GM19043 (cell line): ENCODE measurements around the gene SUPT20HL1.
"Not testable (repeated sequence)": the region's sequence is repeated elsewhere in the genome, so short reads cannot be mapped to it uniquely, and the experiment has no call there.

Experiments
- ATAC-seq: cut with Tn5 transposase; IDR thresholded peaks from one replicate; pipeline ENCODE4 v1.9.1; 2021; ENCODE audit warnings: low read depth; ENCODE audit not compliant: unreplicated experiment

Gene SUPT20HL1

DNA sequence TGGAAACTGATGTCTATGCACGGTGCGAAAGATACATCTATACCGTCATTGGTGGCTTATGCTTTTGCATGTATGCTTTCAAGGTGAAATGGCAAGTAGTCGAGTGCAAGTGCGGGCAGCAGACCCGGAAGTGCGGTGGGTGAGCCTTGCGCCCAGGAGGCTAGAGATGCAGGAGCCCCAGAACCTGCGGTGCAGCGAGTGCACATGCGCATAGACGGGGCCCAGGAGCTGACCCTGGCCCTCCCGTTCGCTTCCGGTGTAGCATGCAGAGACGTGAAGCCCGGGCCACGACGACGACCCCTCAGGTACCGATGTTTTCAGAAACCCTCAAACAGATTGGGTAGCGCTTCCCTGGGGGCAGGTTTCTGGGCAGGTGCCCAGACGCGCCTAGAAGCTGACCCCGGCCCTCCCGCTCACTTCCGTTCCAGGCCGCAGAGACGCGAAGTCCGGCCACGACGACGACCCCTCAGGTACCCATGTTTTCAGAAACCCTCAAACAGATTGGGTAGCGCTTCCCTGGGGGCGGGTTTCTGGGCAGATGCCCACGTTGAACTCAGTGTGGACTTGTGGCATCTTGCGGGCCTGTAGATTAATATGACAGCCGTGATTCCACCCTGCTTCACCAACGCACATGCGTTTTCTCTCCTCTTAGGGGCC is 1.8 kb downstream of the SUPT20HL1 start:
- ATAC-seq = not testable (repeated sequence)

GRCh38 chrX:24363432-24364181 is 3.2 kb downstream of the SUPT20HL1 start:
- not testable (repeated sequence) for ATAC-seq

- no peak for ATAC-seq
Observed at GRCh38 chrX:24364326-24364725, 3.9 kb downstream of the SUPT20HL1 start.

- no peak for ATAC-seq
Observed at GRCh38 chrX:24364851-24365538, 4.6 kb downstream of the SUPT20HL1 start.

GRCh38 chrX:24366762-24367400 is 6.4 kb downstream of the SUPT20HL1 start:
- ATAC-seq = not testable (repeated sequence)

GRCh38 chrX:24369816-24370215 is 9.4 kb downstream of the SUPT20HL1 start:
- no peak for ATAC-seq

GRCh38 chrX:24371391-24371972 is 11.0 kb downstream of the SUPT20HL1 start:
- ATAC-seq = peak; percentile 64

- no peak for ATAC-seq
Observed at GRCh38 chrX:24372021-24372763, 11.8 kb downstream of the SUPT20HL1 start.

GRCh38 chrX:24375600-24376131 is 15.2 kb downstream of the SUPT20HL1 start:
- ATAC-seq = no peak

- ATAC-seq = no peak
Observed at GRCh38 chrX:24376403-24376802, 16.0 kb downstream of the SUPT20HL1 start.

DNA sequence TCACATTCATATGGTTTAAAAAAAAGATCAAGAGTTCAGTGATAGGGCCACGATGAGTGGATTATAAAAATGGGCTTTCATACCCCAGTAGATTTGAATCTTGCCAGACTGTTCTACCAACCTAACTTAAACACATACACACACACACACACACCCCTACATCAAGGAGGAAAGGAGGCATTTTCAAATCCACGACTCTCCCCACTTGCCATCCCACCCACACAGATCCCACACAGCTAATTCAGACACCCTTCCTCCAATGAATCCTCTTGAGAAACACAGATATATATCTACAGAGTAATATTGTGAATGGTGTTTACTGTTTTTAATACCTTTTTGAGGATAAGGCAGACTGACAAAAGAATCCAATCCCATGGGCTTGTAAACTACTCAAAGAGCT is 16.8 kb downstream of the SUPT20HL1 start:
- ATAC-seq = no peak

GRCh38 chrX:24377911-24378468 is 17.6 kb downstream of the SUPT20HL1 start:
- ATAC-seq = no peak

DNA sequence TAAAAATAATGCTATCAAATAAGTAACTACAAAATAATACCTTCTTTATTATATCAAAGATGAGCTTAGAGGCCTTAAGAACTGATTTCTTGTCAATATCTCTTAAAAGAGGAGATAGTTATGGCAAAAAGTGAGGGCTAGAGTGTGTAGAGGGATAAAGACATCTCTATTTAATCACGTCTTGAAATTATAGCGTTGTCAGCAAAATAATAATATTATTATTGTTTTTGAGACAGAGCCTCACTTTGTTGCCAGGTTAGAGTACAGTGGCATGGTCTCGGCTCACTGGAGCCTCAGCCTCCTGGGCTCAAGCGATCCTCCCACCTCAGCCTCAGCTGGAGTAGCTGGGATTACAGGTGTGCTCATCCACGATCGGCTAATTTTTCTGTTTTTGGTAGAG is 18.3 kb downstream of the SUPT20HL1 start:
- ATAC-seq = no peak

DNA sequence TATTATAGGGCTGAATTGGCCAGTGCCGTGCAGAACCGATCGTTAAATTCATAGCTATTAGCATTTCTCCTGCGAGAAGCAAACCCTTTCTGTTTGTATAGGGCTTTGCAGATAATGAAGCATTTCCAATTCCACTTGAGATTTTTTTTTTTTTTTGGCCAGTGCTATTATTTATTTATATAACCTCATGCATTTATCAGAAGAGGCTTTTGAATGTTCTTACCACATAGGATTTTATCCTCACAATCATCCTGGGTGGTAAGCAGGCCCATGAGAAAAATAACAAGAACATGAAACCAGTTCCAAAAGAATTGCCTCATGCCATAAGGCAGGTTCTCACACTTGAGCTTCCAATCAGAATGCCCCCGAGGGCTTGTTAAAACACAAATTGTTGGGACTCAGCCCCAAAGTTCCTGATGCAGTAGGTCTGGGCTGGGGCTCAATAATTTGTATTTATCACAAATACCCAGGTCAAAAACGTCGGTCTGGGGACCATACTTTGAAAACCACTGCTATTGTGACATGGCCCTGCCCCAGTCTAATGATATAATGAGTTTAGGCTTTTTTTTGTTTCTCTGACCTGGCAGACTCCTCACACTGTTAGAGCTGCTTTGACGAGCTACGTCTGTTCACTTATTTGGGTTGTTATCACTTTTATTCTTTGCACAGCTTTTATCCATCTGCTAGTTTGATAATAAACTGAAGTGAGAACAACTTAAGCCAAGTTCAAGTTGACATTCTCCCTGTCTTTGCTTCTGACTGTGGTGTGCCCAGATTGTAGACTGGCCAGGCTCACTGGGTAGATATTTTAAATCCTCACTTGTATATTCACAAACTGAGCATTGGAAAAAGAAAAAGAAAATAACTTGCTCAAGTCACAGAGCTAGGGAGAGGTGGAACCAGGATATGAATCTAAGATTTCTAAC is 20.1 kb downstream of the SUPT20HL1 start:
- no peak for ATAC-seq

DNA sequence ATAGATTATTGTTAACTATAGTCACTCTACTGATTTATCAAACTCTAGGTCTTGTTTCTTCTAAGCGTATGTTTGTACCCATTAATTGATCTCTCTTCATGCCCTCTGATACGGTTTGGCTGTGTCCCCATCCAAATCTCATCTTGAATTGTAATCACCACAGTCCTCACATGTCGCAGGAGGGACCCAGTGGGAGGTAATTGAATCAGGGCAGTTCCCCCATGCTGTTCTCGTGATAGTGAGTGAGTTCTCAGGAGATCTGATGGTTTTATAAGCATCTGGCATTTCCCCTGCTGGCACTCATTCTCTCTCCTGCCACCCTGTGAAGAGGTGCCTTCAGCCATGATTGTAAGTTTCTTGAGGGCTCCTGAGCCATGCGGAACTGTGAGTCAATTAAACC is 21.9 kb downstream of the SUPT20HL1 start:
- ATAC-seq = not testable (repeated sequence)

GRCh38 chrX:24387724-24388123 is 27.3 kb downstream of the SUPT20HL1 start:
- ATAC-seq = no peak

- no peak for ATAC-seq
Observed at GRCh38 chrX:24391389-24391788, 30.9 kb downstream of the SUPT20HL1 start.

GRCh38 chrX:24391843-24392242 is 31.4 kb downstream of the SUPT20HL1 start:
- no peak for ATAC-seq
